AG09309 (cell line): ENCODE results near the gene NATD1.

Experiments used
- DNase-seq: peaks from one replicate; pipeline ENCODE4 v3.0.0-alpha.2; 2010; ENCODE audit warnings: low read depth
- H3K4me3 ChIP-seq: 2 replicates; pipeline ENCODE4 v1.5.1; 2011; ENCODE audit warnings: mild to moderate bottlenecking, low read depth, low read length, moderate library complexity; ENCODE audit not compliant: control insufficient read depth
- CTCF ChIP-seq: IDR thresholded peaks from 2 replicates; pipeline ENCODE4 v1.5.1; 2011; ENCODE audit warnings: mild to moderate bottlenecking, low read depth, low read length, inconsistent platforms; ENCODE audit not compliant: insufficient read depth, control insufficient read depth; ENCODE audit errors: missing control alignments

Gene NATD1

DNA sequence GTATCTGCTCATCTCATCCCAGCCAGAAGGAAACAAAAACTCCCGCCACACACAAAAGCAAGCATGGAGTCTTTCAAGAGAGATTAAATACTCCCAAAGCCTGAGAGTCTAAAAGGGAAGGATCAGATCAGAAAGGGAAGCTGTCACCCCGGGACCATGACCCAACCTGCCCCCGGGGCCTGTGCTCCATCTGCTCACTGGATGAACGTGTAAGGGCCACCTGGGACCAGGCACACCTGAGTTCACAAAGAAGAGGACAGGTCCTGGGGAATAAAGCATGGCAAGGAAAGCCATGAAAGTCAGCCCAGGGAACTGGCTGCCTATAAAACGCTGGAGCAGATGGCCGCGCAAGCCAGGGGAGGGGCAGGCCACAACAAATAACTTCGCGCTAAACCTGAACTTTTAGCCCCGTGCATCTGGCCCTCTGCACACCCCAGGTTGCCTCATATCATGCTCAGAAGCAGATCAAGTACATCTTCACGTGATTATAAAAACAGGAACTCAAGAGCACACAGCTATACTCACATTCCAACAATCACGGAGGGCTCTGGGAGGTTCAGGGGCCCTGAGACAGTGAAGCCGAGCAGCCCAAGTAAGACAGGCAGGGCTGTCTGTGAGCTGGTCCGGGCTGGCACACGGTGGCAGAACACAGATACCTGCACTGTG, 42.7 kb downstream of the NATD1 start:
- no peak for DNase-seq
- no peak for TF ChIP-seq CTCF
- no peak overlapping the region for H3K4me3 ChIP-seq

GRCh38 chr17:21209511-21210175, 43.6 kb downstream of the NATD1 start:
- DNase-seq: no peak
- no peak overlapping the region for H3K4me3 ChIP-seq
- TF ChIP-seq CTCF: no peak

DNA sequence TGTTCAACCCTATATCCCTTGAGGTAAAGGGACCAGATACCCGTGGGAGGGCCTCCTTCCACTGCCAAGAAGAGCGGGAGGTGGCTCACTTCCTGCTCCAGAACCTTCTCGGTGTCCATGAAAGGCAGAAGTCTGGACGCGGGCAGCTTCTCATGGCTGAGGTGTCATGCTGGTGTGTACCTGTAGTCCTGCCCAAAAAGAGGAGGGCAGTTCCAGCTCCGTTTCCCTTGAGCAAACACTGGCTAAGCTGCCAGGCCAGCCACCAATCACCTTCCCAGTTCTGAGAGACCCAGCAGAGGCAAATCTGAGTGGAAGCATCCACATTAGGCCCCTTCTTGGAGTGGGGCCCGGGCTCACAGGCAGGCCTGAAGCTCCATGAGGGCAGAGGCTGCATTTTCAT, 44.9 kb downstream of the NATD1 start:
- no peak overlapping the region for H3K4me3 ChIP-seq
- no peak for TF ChIP-seq CTCF
- no peak for DNase-seq

DNA sequence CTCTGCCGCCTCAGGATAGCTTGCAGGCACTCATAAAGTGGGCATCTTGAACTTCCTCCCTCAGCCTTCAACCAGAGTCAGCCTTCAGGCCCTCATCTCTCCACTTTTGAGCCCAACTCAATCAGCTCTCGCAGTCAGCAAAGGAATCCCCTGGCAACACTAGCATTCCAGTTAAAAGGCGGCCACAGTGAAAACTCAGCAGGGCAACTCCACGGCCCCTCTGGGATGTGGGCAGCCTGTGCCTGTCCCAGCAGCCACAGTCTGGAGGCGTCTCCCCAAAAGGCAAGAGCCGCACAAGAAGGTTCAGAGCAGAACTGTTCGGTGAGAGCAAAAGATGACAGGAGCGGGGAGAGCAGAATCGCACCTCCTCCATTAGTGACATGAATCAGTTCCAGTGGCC, 48.3 kb downstream of the NATD1 start:
- no peak overlapping the region for H3K4me3 ChIP-seq
- no peak for DNase-seq
- TF ChIP-seq CTCF: no peak

DNA sequence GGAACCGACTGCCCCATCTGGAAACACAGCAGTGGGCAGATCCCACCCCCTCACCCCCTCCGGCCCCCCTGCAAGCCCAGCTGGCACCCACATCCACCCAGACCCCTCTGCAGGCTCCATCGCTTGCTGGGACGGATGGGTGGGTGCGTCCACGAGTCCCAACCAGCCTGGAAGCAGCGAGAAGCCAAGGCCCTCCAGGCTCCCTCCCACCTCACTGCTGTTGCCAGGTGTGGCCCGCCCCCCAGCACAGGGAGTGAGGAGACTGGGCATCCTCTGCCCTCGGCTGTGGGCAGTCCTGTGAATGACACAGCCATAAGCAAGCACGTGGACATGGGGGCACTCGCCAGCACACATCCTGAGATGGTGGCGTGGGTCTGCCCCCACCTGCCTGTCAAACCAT, 50.7 kb downstream of the NATD1 start:
- no peak for DNase-seq
- H3K4me3 ChIP-seq: no peak overlapping the region
- TF ChIP-seq CTCF: no peak

GRCh38 chr17:21201874-21202273, 51.3 kb downstream of the NATD1 start:
- no peak for TF ChIP-seq CTCF
- no peak for DNase-seq
- H3K4me3 ChIP-seq: no peak overlapping the region
